Kidney (tissue), 14 donors: Measurements from ENCODE around the gene GOPC. TPM values are rescaled to one million over a fixed set of nuclear protein-coding genes. Genes with fewer than 3 reads are reported as not detected.

Source experiments
- DNase-seq, 5 donors: peaks; one replicate each; pipeline ENCODE4 v3.0.0-alpha.2; 2013 to 2020
- FAIRE-seq: peaks from 2 replicates; lab custom pipeline; 2012; peaks lifted over from hg19 to GRCh38; lab: Jason Lieb, UNC
- H3K27ac ChIP-seq, 2 donors: one replicate each; pipeline ENCODE4 v1.7.0; 2013; ENCODE audit warnings: low read depth in 2 of 2, low read length in 2 of 2, inconsistent platforms in 1 of 2
- H3K27me3 ChIP-seq: one replicate; pipeline ENCODE4 v1.7.1; 2013; ENCODE audit warnings: low read length, inconsistent platforms; ENCODE audit not compliant: control insufficient read depth, insufficient read depth
- H3K36me3 ChIP-seq, 3 donors: one replicate each; pipeline versions ENCODE4 v1.7.0 to v1.7.1; 2013; ENCODE audit warnings: low read length in 3 of 3, control low read depth in 1 of 3, inconsistent platforms in 1 of 3; ENCODE audit not compliant: insufficient read depth in 3 of 3, control insufficient read depth in 2 of 3
- H3K4me1 ChIP-seq, 3 donors: one replicate each; pipeline versions ENCODE4 v1.7.0 to v1.7.1; 2013; ENCODE audit warnings: low read length in 3 of 3, inconsistent platforms in 1 of 3, low read depth in 1 of 3; ENCODE audit not compliant: control insufficient read depth in 2 of 3, insufficient read depth in 2 of 3
- H3K4me3 ChIP-seq, 3 donors: one replicate each; pipeline versions ENCODE4 v1.7.0 to v1.8.1; 2013; ENCODE audit warnings: low read length in 3 of 3, control low read depth in 1 of 3, inconsistent platforms in 1 of 3
- H3K9ac ChIP-seq, 3 donors: one replicate each; pipeline versions ENCODE4 v1.7.0 to v1.7.1; 2013; ENCODE audit warnings: low read length in 3 of 3, control low read depth in 1 of 3, inconsistent platforms in 1 of 3
- H3K9me3 ChIP-seq, 3 donors: one replicate each; pipeline versions ENCODE4 v1.7.0 to v1.7.1; 2013; ENCODE audit warnings: low read length in 3 of 3, control low read depth in 1 of 3, inconsistent platforms in 1 of 3; ENCODE audit not compliant: control insufficient read depth in 2 of 3, insufficient read depth in 1 of 3
- intact Hi-C: fragments of 100-400 bp; cut with DNase I; formaldehyde crosslinking; loops from one replicate; pipeline ENCODE4 v1.11.1; 2022
- polyA plus RNA-seq: library from polyadenylated mRNA; stranded (reverse); fragments of 350-450 nt; fragmentation: Illumina TruSeq; extraction: RNeasy Lipid Tissue Mini Kit (QIAGEN cat#74804); gene quantifications from one replicate; pipeline ENCODE4 v1.2.3, GENCODE V29; 2014; ENCODE audit warnings: low read depth, low replicate concordance; ENCODE audit not compliant: insufficient read depth
- total RNA-seq: library from RNA; stranded (reverse); fragmentation: NEBNext Ultra II Directional; extraction: Animal tissue kit (Norgen Biotek cat#: 25700); gene quantifications from one replicate; pipeline ENCODE4 v1.2.1, GENCODE V29; 2021
- TF ChIP-seq, protein P1 (sequence below): IDR thresholded peaks from 3 replicates; pipeline ENCODE4 v1.5.1; 2012; ENCODE audit warnings: mild to moderate bottlenecking, moderate library complexity, borderline replicate concordance; ENCODE audit not compliant: insufficient read depth; ENCODE audit errors: extremely low read depth
- donor health status: control.
- donor health status: control.
- donor health status: control.
- donor health status: control.
- donor health status: control.
- donor health status: DM: yes; HTN: yes; CAD: no.
- donor health status: Normal renal cell carcinoma (clear cell type).

Gene GOPC
- total and polyA plus RNA-seq, 2 donors from 2014 or later, result 12.5 to 21.4 TPM

DNA sequence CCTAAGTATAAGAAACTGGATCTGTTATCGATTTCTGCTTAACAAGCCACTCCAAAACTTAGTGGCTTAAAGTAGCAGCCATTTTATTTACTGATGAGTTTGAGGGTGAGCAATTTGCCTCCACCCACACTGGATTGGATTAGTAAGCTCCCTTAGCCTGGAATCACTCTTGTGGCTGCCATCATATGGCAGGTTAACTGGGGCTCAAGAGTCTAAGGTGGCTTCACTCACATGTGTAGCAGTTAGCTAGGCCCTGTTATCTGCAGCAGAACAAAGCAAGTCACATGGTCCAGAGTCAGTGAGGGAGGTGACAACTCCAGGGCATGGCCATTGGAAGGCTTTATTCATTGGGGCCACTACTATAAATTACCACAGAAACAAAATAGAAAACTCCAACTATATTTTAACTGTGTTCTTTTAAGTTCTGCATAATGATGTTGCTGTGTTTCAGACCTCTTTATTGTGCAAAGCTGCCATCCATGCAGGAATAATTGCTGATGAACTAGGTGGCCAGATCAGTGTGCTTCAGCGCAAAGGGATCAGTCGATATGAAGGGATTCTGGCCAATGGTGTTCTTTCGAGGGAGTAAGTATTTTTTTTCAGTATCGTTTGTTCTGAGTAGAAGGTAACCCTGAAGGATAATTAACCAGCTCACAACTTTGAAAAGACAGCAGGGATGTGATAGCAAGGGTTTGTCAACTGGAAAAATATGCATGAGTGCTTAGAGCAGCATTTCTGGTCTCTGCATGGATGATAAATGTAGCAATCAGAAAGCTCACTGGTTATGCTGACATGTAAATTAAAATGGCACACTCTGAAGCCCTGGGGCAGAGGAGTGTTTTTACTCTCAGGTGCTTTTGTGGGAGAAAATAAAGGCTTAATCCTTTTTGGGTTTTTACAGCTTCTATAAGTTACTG is 70.2 kb downstream of the GOPC start:
- no peaks in the 10 kb centered on the region for H3K27me3 ChIP-seq
- H3K36me3 ChIP-seq, result no peaks in the 10 kb centered on the region
- H3K4me1 ChIP-seq, result no peaks in the 10 kb centered on the region
- no peak overlapping the region for H3K9ac ChIP-seq
- FAIRE-seq, result no peak
- no peak overlapping the region for H3K4me3 ChIP-seq
- peak in 1 of 5 donors; percentile 16 for DNase-seq
- TF ChIP-seq, protein P1, sequence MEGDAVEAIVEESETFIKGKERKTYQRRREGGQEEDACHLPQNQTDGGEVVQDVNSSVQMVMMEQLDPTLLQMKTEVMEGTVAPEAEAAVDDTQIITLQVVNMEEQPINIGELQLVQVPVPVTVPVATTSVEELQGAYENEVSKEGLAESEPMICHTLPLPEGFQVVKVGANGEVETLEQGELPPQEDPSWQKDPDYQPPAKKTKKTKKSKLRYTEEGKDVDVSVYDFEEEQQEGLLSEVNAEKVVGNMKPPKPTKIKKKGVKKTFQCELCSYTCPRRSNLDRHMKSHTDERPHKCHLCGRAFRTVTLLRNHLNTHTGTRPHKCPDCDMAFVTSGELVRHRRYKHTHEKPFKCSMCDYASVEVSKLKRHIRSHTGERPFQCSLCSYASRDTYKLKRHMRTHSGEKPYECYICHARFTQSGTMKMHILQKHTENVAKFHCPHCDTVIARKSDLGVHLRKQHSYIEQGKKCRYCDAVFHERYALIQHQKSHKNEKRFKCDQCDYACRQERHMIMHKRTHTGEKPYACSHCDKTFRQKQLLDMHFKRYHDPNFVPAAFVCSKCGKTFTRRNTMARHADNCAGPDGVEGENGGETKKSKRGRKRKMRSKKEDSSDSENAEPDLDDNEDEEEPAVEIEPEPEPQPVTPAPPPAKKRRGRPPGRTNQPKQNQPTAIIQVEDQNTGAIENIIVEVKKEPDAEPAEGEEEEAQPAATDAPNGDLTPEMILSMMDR, result no peak
- intact Hi-C loops, result no loop called here
- H3K9me3 ChIP-seq, result no peaks in the 10 kb centered on the region
- H3K27ac ChIP-seq, result no peak overlapping the region

DNA sequence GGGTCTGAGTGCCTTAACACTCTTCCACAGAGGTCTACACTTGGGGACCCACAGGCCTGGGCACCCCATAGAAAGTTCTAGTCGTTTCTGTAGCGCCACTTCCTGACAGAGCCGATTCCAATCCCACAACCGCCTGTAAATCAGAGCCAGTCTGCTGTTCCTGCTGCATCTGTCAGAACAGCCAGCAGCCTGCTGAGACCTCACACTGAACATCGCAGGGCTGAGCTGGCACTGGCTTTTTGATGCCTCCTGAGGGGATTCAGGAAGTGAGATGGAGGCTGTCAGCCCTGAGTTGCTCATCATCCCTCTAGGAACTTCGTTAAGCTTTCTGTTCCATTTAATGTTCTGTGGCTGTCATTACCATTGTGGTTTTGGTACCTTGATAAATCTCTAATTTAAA is 71.0 kb downstream of the GOPC start:
- FAIRE-seq, result no peak

DNA sequence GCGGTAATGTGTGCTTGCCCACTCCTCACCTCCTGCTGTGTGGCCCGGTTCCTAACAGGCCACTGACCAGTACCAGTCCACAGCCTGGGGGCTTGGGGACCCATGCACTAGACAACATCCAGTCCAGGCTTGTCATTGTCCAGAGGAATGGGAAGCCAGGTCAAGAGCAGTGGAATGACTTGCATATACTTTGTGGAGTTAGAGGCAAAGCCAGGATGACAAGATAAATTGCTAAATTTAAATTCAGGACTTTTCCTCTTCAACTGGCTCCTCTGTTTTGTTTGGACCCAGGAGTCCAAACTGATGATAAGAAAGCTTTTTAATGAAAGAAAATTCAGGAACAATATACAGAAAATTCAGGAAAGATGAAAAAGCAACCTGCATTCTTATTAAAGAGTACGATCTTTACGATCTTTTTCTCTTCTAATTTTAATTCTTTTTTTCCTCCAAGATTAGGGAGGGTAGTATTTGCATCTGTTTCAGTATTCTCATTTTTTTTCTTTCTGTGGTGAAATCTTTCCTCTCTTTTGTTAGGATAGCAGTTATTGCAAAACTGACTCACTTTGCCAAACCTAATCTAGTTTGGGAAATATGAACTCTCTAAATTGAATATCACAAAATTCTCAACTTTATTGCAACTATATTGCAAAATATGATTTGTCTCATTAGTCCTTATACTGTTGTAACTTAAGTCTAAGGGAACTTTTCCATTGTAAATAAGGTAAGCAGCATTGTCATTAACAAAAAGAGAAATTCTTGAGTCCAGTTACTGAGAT is 71.7 kb downstream of the GOPC start:
- TF ChIP-seq, protein P1, result no peak
- Histone ChIP-seq H3K9me3 (no peaks in the 10 kb centered on the region), H3K36me3 (no peaks in the 10 kb centered on the region), H3K4me1 (no peaks in the 10 kb centered on the region), H3K4me3 (no peak overlapping the region), H3K27ac (no peak overlapping the region), H3K27me3 (no peaks in the 10 kb centered on the region), H3K9ac (no peak overlapping the region)
- FAIRE-seq (no peak), DNase-seq (no peak)
- intact Hi-C loops, result no loop called here

More for the DNA sequence above, 71.0 kb downstream of the GOPC start:
- Histone ChIP-seq H3K36me3 (no peaks in the 10 kb centered on the region), H3K9ac (no peak overlapping the region), H3K27me3 (no peaks in the 10 kb centered on the region), H3K9me3 (no peaks in the 10 kb centered on the region), H3K4me1 (no peaks in the 10 kb centered on the region), H3K4me3 (no peak overlapping the region), H3K27ac (no peak overlapping the region)
- TF ChIP-seq, protein P1, result no peak
- no peak for DNase-seq
- intact Hi-C loops, result no loop called here
